SK-N-SH (cell line): ENCODE data around the gene POFUT2. TPM values are rescaled to one million over a fixed set of nuclear protein-coding genes. Genes with fewer than 3 reads are reported as not detected.

ENCODE experiments used
- CTCF ChIA-PET: fragments of 300-600, 350-600 bp; formaldehyde crosslinking; extraction: SDS; loops from one replicate; lab custom pipeline; 2021; lab: Yijun Ruan, JAX
- POLR2A ChIA-PET: fragments of 350-600 bp; sonication (Branson Sonifier 250); formaldehyde crosslinking; extraction: SDS; loops from one replicate; lab custom pipeline; 2020; ENCODE audit warnings: antibody characterized with exemption, inconsistent platforms; lab: Yijun Ruan, JAX
- DNase-seq: peaks from one replicate; pipeline ENCODE4 v3.0.0; 2012
- H2AFZ ChIP-seq: fragments of 200-600 bp; sonication (generic); 2 replicates; pipeline ENCODE4 v1.8.1; 2016; ENCODE audit warnings: antibody characterized with exemption, mild to moderate bottlenecking, low read depth
- H3F3A ChIP-seq: fragments of 200-600 bp; sonication (generic); replicated peaks from 2 replicates; pipeline ENCODE3; 2016; ENCODE audit warnings: antibody characterized with exemption, mild to moderate bottlenecking; ENCODE audit not compliant: insufficient read depth
- H3K27ac ChIP-seq, 2 experiments: fragments of 200-500 bp in 1 of 2; fragments of 200-600 bp in 1 of 2; sonication (Bioruptor generic) in 1 of 2; sonication (generic), shearing (Covaris generic) in 1 of 2; 2 replicates each; pipeline versions ENCODE4 v1.5.1 to v1.6.1; 2014 to 2016; ENCODE audit warnings: low read depth in 2 of 2, inconsistent platforms in 1 of 2, low read length in 1 of 2, mild to moderate bottlenecking in 1 of 2, mixed read lengths in 1 of 2
- H3K27me3 ChIP-seq: fragments of 200-600 bp; sonication (generic), shearing (Covaris generic); 2 replicates; pipeline ENCODE4 v1.6.1; 2016; ENCODE audit warnings: mixed run types; ENCODE audit not compliant: insufficient read depth
- H3K36me3 ChIP-seq, 2 experiments: fragments of 200-500 bp in 1 of 2; fragments of 200-600 bp in 1 of 2; sonication (Bioruptor generic) in 1 of 2; sonication (generic) in 1 of 2; replicated peaks in 1 of 2; 2 replicates each; pipeline versions ENCODE3 to v1.5.1; 2014 to 2016; ENCODE audit warnings: low read length in 1 of 2, mild to moderate bottlenecking in 1 of 2; ENCODE audit not compliant: insufficient read depth in 2 of 2, control insufficient read depth in 1 of 2
- H3K4me1 ChIP-seq, 2 experiments: fragments of 200-500 bp in 1 of 2; fragments of 200-600 bp in 1 of 2; sonication (Bioruptor generic) in 1 of 2; sonication (generic), shearing (Covaris generic) in 1 of 2; 2 replicates each; pipeline versions ENCODE4 v1.5.1 to v1.6.1; 2014 to 2016; ENCODE audit warnings: low read depth in 1 of 2, low read length in 1 of 2, mixed run types in 1 of 2; ENCODE audit not compliant: insufficient read depth in 2 of 2, control insufficient read depth in 1 of 2
- H3K4me2 ChIP-seq: fragments of 200-600 bp; sonication (generic), shearing (Covaris generic); 2 replicates; pipeline ENCODE4 v1.6.1; 2017; ENCODE audit warnings: mixed run types
- H3K4me3 ChIP-seq, 2 experiments: fragments of 200-500 bp in 1 of 2; fragments of 200-600 bp in 1 of 2; sonication (Bioruptor generic) in 1 of 2; sonication (generic), shearing (Covaris generic) in 1 of 2; 2 replicates each; pipeline versions ENCODE4 v1.5.1 to v1.8.1; 2014 to 2016; ENCODE audit warnings: low read depth in 2 of 2, inconsistent platforms in 1 of 2, low read length in 1 of 2, mild to moderate bottlenecking in 1 of 2, mixed read lengths in 1 of 2, moderate library complexity in 1 of 2
- H3K79me2 ChIP-seq: fragments of 200-600 bp; sonication (generic); 2 replicates; pipeline ENCODE4 v1.8.1; 2017; ENCODE audit warnings: mild to moderate bottlenecking; ENCODE audit not compliant: insufficient read depth
- H3K9ac ChIP-seq: fragments of 200-600 bp; sonication (generic); 2 replicates; pipeline ENCODE4 v1.6.1; 2017; ENCODE audit warnings: mixed run types
- H3K9me2 ChIP-seq: fragments of 200-600 bp; sonication (generic); 2 replicates; pipeline ENCODE4 v1.6.1; 2017; ENCODE audit warnings: mixed run types
- H3K9me3 ChIP-seq: fragments of 200-600 bp; sonication (generic); 2 replicates; pipeline ENCODE4 v1.6.1; 2017; ENCODE audit warnings: mixed run types, mild to moderate bottlenecking, moderate library complexity
- H4K20me1 ChIP-seq: fragments of 200-600 bp; sonication (generic); 2 replicates; pipeline ENCODE4 v1.6.1; 2017; ENCODE audit warnings: mild to moderate bottlenecking, mixed run types; ENCODE audit not compliant: insufficient read depth
- CTCF ChIP-seq: fragments of 200-600 bp; sonication (generic); IDR thresholded peaks from 2 replicates; pipeline ENCODE4 v1.6.1; 2017; ENCODE audit warnings: antibody characterized with exemption, mild to moderate bottlenecking, moderate library complexity
- EZH2phosphoT487 ChIP-seq: fragments of 200-600 bp; sonication (generic); IDR thresholded peaks from 2 replicates; pipeline ENCODE4 v1.6.1; 2017; ENCODE audit warnings: low read depth, mixed run types, mild to moderate bottlenecking, antibody characterized with exemption, moderate library complexity, borderline replicate concordance
- FOXM1 ChIP-seq: IDR thresholded peaks from 2 replicates; pipeline ENCODE4 v1.4.0; 2012; ENCODE audit warnings: low read depth, mild to moderate bottlenecking
- NRF1 ChIP-seq: IDR thresholded peaks from 2 replicates; pipeline ENCODE4 v1.6.1; 2012; ENCODE audit warnings: low read depth, mild to moderate bottlenecking, low read length
- RCOR1 ChIP-seq: fragments of 150-350 bp; IDR thresholded peaks from 2 replicates; pipeline ENCODE4 v1.6.1; 2017; ENCODE audit warnings: antibody characterized with exemption, low read length
- RXRA ChIP-seq: IDR thresholded peaks from 2 replicates; pipeline ENCODE4 v1.4.0; 2012; ENCODE audit warnings: low read depth, mild to moderate bottlenecking, borderline replicate concordance
- SIN3A ChIP-seq: IDR thresholded peaks from 2 replicates; pipeline ENCODE4 v1.6.1; 2012; ENCODE audit warnings: low read depth, mild to moderate bottlenecking, low read length, moderate library complexity, borderline replicate concordance
- SMC3 ChIP-seq: IDR thresholded peaks from 2 replicates; pipeline ENCODE4 v1.6.1; 2012; ENCODE audit warnings: low read depth, low read length, improper control_type of control experiment
- TEAD4 ChIP-seq: IDR thresholded peaks from 2 replicates; pipeline ENCODE4 v1.4.0; 2012; ENCODE audit warnings: mild to moderate bottlenecking, borderline replicate concordance; ENCODE audit not compliant: insufficient read depth
- WGBS: methylation state at CpG from one replicate; pipeline ENCODE4 v1.1.6; 2017; ENCODE audit warnings: low lambda C conversion rate; 5-methylcytosine and 5-hydroxymethylcytosine counted together
- polyA plus RNA-seq, 3 experiments: library from polyadenylated mRNA; depleted of rRNA; stranded (reverse); fragments of >200 nt; gene quantifications; 2 replicates each; pipeline ENCODE4 v1.2.3, GENCODE V29; 2012
- TF ChIP-seq, protein P1 (sequence below): IDR thresholded peaks from 2 replicates; pipeline ENCODE4 v1.4.0; 2012; ENCODE audit warnings: low read depth

Gene POFUT2
- polyA plus RNA-seq, 1 of the 3 experiments (the other 2 are of a cell fraction) = 53.3 TPM

DNA sequence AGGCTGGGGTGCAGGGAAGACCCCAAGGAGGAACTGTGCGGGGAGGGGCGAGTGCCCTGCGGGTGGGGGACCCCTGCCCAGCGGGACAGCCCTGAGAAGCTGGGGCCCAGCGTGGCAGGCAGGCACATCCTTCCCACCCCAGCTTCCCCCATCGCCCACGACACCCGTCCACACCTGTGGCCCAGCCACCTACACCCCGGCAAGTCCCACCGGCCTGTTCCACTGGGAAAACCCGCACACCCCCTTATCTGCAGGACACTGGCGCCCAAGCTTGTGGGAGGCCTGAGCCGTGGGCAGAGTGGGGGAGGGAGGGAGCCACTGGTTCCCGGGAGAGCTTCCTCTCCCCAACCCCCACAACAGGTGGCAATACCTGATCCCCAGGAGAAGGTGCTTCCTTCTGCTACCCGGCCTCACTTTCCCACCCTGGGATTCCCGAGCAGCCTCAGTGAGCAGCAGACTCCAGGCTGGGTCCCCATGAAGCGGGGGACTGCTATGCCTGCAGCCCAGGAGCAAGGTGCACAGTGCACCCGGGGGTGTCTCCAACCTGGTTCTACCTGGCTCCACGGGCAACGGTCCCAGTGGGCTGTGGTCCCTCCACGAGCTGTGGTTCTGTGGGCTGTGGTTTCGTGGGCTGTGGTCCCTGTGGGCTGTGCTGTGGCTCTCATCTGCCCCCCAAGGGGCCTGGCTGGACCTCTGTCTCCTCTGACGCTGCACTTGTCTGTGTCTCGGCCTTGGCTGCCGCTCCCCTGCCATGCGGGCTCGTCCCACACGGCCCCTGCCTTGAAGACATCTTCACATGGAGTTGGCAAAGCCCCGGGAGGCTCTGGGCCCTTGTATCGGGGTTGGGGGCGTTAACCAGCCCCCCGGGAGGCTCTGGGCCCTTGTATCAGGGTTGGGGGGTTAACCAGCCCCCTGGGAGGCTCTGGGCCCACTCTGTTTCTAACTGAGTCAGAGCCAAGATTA, 37.8 kb upstream of the POFUT2 start:
- no peaks in the 10 kb centered on the region for H3K9me3 ChIP-seq
- H3K4me3 ChIP-seq = no peak overlapping the region
- H3K36me3 ChIP-seq = no peaks in the 10 kb centered on the region
- POLR2A ChIA-PET = no interaction called here
- H3K27me3 ChIP-seq = no peaks in the 10 kb centered on the region
- peaks cover 7% of the 10 kb centered on the region for H3F3A ChIP-seq
- no peak overlapping the region for H3K9ac ChIP-seq
- H3K9me2 ChIP-seq = no peaks in the 10 kb centered on the region
- H3K4me1 ChIP-seq = peaks cover 17 to 20% of the 10 kb centered on the region in 2 experiments; a peak in 3 of 4 replicates
- H2AFZ ChIP-seq = no peak overlapping the region
- WGBS = 95% methylated on average over 10 of the region's 32 CpGs
- TF ChIP-seq TEAD4 (no peak), RXRA (no peak), RCOR1 (no peak), SIN3A (no peak), FOXM1 (no peak)
- no peak overlapping the region for H3K4me2 ChIP-seq
- H3K27ac ChIP-seq = peak overlapping the region in 1 of 2 experiments; percentile 62; a peak in 2 of 4 replicates
- H4K20me1 ChIP-seq = no peaks in the 10 kb centered on the region
- no peaks in the 10 kb centered on the region for H3K79me2 ChIP-seq
- DNase-seq = no peak
- CTCF ChIA-PET = interaction anchor here (1.0 to 3.1 kb wide), 3 partner anchors 16 to 114 kb away, joined by 3 to 15 read pairs (median 4); no protein-coding TSS in a partner anchor

GRCh38 chr21:45324489-45325205, 37.0 kb upstream of the POFUT2 start:
- peaks cover 3% of the 10 kb centered on the region for H3F3A ChIP-seq
- no peaks in the 10 kb centered on the region for H3K79me2 ChIP-seq
- peak overlapping the region in 1 of 2 experiments; percentile 62; a peak in 2 of 4 replicates for H3K27ac ChIP-seq
- H3K36me3 ChIP-seq = no peaks in the 10 kb centered on the region
- ChIA-PET POLR2A (interaction anchor here (0.6 kb wide), 1 partner anchor 116 kb away, joined by 3 read pairs; no protein-coding TSS in a partner anchor), CTCF (interaction anchor here (1.1 to 3.1 kb wide), 5 partner anchors 16 to 187 kb away, joined by 4 to 15 read pairs (median 5); no protein-coding TSS in a partner anchor)
- 78% methylated on average over 18 of the region's 27 CpGs for WGBS
- TF ChIP-seq, protein P1, sequence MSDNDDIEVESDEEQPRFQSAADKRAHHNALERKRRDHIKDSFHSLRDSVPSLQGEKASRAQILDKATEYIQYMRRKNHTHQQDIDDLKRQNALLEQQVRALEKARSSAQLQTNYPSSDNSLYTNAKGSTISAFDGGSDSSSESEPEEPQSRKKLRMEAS = no peak
- TF ChIP-seq CTCF (0 out of 2 replicates have a peak, but pooled peaks have one; percentile 8), EZH2phosphoT487 (no peak), NRF1 (no peak), TEAD4 (no peak), SMC3 (no peak)
- H3K4me2 ChIP-seq = no peak overlapping the region
- H3K27me3 ChIP-seq = no peaks in the 10 kb centered on the region
- peaks cover 14 to 24% of the 10 kb centered on the region in 2 experiments; a peak in 3 of 4 replicates for H3K4me1 ChIP-seq
- no peaks in the 10 kb centered on the region for H4K20me1 ChIP-seq
- no peak overlapping the region for H3K4me3 ChIP-seq
- H3K9me2 ChIP-seq = no peaks in the 10 kb centered on the region
- H3K9ac ChIP-seq = no peak overlapping the region
- DNase-seq = peak; percentile 61
- H2AFZ ChIP-seq = no peak overlapping the region
- no peaks in the 10 kb centered on the region for H3K9me3 ChIP-seq
